DOHH2 (cell line): ENCODE measurements around the gene SEC16A.

ENCODE experiments used
- CTCF ChIP-seq: fragments of 200-600 bp; sonication (generic); IDR thresholded peaks from one replicate; pipeline ENCODE4 v1.5.1; 2014; ENCODE audit warnings: antibody characterized with exemption, mild to moderate bottlenecking, low read depth, low read length; ENCODE audit not compliant: poor library complexity, severe bottlenecking
- EZH2phosphoT487 ChIP-seq: fragments of 200-600 bp; sonication (generic); IDR thresholded peaks from 2 replicates; pipeline ENCODE4 v1.6.1; 2017; ENCODE audit warnings: borderline replicate concordance, mild to moderate bottlenecking, antibody characterized with exemption, low read length, moderate library complexity, mixed read lengths

GRCh38 chr9:136522314-136523237, 39.7 kb upstream of the SEC16A start:
- no peak for TF ChIP-seq CTCF
- no peak for TF ChIP-seq EZH2phosphoT487
